HG03045 (cell line): Measurements from ENCODE around the gene CELSR3.

Experiments
- ATAC-seq: cut with Tn5 transposase; IDR thresholded peaks from one replicate; pipeline ENCODE4 v1.9.1; 2021; ENCODE audit warnings: mild to moderate bottlenecking, moderate library complexity; ENCODE audit not compliant: unreplicated experiment

Gene CELSR3

GRCh38 chr3:48609088-48610005, 53.3 kb downstream of the CELSR3 start, which contains the start of gene UQCRC1:
TSS of gene UQCRC1 (minus strand) at chr3:48609646. CDS start at chr3:48609620, 26 bp downstream.
- peak; percentile 98 for ATAC-seq

- no peak for ATAC-seq
These were observed 55.2 kb downstream of the CELSR3 start for GRCh38 chr3:48607519-48607918.

- ATAC-seq = no peak
These were observed 61.1 kb downstream of the CELSR3 start for GRCh38 chr3:48601622-48601994.

GRCh38 chr3:48600711-48601621, 61.7 kb downstream of the CELSR3 start:
- ATAC-seq = no peak

GRCh38 chr3:48599509-48600285, 63.0 kb downstream of the CELSR3 start:
- no peak for ATAC-seq

GRCh38 chr3:48599077-48599501, 63.6 kb downstream of the CELSR3 start:
- ATAC-seq = no peak

GRCh38 chr3:48598323-48599076, 64.2 kb downstream of the CELSR3 start:
- no peak for ATAC-seq

- ATAC-seq = no peak
These were observed 65.3 kb downstream of the CELSR3 start for GRCh38 chr3:48597408-48597800.

GRCh38 chr3:48596676-48597407, 65.8 kb downstream of the CELSR3 start:
- ATAC-seq = no peak

GRCh38 chr3:48596157-48596556, 66.5 kb downstream of the CELSR3 start:
- ATAC-seq = no peak

- no peak for ATAC-seq
These were observed 67.1 kb downstream of the CELSR3 start for GRCh38 chr3:48595526-48596121.

GRCh38 chr3:48595075-48595525, 67.6 kb downstream of the CELSR3 start, which contains the start of gene COL7A1:
TSS of gene COL7A1 (minus strand) at chr3:48595329. CDS start at chr3:48595159, 170 bp downstream.
- no peak for ATAC-seq

- ATAC-seq = no peak
These were observed 68.2 kb downstream of the CELSR3 start for GRCh38 chr3:48594417-48595049.

GRCh38 chr3:48593337-48593736, 69.3 kb downstream of the CELSR3 start:
- ATAC-seq = no peak

- no peak for ATAC-seq
These were observed 70.1 kb downstream of the CELSR3 start for GRCh38 chr3:48592519-48593087.

- no peak for ATAC-seq
These were observed 70.7 kb downstream of the CELSR3 start for GRCh38 chr3:48591886-48592518.

- ATAC-seq = no peak
These were observed 71.2 kb downstream of the CELSR3 start for GRCh38 chr3:48591436-48591835.
